NCI-H2227 (cell line): ENCODE measurements around the gene RNH1.
"Not testable (repeated sequence)": the region's sequence is repeated elsewhere in the genome, so short reads cannot be mapped to it uniquely, and the experiment has no call there.

Experiments
- DNase-seq: peaks from one replicate; lab custom pipeline; 2025; ENCODE audit not compliant: unreplicated experiment; lab: John Stamatoyannopoulos, UW

The RNH1 gene

GRCh38 chr11:477052-477715, 29.9 kb downstream of the RNH1 start:
- DNase-seq: no peak

- no peak for DNase-seq
Measured at GRCh38 chr11:476416-476815, 30.6 kb downstream of the RNH1 start.

GRCh38 chr11:475941-476340, 31.1 kb downstream of the RNH1 start:
- DNase-seq: no peak

GRCh38 chr11:474914-475506, 32.0 kb downstream of the RNH1 start:
- no peak for DNase-seq

DNA sequence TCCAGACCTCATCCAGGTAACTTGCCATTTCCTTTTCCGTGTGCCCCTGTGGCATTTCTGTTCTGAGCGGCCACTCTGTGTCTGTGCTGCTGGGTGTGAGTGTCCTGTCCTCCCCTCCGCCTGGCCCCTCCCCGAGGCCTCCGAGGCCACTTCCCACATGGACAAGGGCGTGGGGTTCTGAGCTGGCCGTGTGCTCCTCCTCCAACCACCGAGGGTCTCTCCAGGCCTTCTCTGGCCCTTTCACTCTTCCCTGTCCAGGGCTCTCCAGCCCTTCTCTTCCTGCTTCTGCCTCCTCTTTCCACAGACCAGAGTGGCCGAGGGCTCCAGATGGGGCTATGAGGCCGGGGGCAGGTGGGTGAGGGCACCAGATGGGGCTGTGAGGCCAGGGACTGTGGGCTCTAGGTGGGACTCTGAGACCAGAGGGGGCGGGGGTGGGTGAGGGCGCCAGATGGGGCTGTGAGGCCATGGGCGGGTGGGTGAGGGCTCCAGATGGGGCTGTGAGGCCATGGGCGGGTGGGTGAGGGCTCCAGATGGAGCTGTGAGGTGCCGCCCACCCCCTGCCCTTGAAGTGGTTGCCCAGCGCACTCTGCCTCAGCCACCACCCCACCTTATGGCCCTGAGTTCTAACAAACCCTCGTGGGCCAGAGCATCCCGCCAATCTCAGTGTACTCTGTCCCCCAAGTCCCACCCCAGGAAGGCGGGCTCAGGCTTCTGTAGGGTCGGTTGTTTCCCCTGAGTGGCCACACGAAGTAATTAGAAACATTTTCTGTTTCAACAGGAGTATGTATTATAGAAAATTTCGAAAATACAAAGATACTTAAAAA, 32.9 kb downstream of the RNH1 start:
- DNase-seq: no peak

- DNase-seq: no peak
Measured at GRCh38 chr11:473415-473814, 33.6 kb downstream of the RNH1 start.

DNA sequence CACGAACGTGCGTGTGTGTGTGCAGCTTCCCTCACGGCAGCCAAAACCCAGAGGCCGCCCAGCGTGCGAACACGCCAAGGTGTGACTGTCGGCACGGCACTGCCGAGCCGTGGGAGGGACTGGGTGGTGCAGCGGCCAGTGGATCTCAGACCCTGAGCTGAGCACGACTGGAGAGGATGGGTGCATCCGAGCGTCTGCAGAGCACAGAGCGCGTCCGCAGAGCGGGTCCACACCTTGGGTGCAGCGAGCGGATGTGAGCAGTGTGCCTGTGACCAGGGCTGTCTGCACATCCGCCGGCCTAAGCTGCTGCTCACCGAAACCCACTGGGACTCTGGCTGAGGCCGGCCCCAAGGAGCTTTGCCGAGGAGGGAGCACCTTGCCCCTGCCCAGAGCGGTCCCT, 34.2 kb downstream of the RNH1 start:
- DNase-seq: no peak

- DNase-seq: no peak
Measured at GRCh38 chr11:472272-472671, 34.8 kb downstream of the RNH1 start.

DNA sequence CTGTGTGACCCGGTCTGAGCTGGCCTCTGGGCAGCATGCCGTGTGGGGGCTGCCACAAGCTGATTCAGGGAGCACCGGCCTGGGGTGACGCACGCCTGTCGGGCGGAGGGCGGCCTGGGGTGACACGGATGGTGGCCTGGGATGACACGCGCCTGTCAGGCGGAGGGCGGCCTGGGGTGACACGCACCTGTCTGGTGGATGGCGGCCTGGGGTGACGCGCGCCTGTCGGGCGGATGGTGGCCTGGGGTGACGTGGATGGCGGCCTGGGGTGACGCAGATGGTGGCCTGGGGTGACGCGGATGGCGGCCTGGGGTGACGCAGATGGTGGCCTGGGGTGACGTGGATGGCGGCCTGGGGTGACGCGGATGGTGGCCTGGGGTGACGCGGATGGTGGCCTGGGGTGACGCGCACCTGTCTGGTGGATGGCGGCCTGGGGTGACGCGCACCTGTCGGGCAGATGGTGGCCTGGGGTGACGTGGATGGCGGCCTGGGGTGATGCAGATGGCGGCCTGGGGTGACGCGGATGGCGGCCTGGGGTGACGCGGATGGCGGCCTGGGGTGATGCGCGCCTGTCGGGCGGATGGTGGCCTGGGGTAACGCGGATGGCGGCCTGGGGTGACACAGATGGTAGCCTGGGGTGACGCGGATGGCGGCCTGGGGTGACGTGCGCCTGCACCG, 35.4 kb downstream of the RNH1 start:
- no peak for DNase-seq

DNA sequence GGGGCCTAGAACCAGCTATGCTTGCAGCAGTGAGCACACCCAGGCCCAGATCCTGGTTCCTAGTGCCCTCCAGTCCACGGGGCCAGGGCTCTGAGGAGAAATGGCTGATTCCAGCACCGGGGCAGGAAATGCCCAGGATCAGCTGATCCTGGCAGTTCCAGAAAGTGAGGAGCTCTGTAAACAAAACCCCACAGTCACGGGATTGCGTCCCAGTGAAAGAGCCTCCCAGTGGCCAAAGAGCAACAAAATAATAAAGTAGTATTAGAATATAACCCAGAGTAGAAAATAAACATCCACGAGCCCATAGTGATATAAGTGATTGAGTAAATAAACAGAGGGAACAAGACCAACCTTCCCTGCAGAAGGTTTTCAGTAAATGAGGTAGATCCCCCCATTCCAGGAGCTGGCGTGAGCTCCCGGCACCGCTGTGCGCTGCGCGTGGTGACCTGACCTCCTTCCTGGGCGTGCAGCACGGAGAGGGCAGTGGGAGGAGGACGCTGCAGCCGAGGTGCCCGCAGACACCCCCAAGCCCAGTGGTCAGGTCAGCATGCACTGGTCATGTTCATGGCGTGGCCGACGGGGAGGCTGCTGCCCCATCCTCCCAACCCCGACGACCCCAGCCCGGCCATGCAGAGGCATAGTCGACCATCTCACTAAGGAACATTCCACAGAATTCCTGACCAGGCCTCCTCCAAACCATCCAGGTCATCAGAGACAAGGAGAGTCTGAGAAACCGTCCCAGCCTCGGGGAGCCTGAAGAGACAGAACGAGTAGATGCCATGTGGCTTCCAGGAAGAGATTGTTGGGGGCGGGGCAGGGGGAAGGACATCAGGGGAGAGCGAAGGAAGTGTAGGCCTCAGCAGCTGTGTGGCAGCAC, 37.1 kb downstream of the RNH1 start:
- DNase-seq: peak; percentile 67

DNA sequence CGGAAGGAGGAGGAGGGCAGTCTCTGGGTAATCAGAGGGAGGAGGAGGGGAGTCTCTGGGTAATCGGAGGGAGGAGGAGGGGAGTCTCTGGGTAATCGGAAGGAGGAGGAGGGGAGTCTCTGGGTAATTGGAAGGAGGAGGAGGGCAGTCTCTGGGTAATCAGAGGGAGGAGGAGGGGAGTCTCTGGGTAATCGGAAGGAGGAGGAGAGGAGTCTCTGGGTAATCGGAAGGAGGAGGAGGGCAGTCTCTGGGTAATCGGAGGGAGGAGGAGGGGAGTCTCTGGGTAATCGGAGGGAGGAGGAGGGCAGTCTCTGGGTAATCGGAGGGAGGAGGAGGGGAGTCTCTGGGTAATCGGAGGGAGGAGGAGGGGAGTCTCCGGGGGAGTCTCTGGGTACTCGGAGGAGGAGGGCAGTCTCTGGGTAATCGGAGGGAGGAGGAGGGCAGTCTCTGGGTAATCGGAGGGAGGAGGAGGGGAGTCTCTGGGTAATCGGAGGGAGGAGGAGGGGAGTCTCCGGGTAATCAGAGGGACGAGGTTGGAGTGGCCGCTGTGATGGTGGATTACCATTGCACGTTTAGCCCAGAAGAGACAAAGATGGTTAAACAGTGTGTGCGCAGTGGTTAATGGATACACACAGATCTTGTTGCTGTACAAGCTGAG, 37.9 kb downstream of the RNH1 start:
- DNase-seq: not testable (repeated sequence)

DNA sequence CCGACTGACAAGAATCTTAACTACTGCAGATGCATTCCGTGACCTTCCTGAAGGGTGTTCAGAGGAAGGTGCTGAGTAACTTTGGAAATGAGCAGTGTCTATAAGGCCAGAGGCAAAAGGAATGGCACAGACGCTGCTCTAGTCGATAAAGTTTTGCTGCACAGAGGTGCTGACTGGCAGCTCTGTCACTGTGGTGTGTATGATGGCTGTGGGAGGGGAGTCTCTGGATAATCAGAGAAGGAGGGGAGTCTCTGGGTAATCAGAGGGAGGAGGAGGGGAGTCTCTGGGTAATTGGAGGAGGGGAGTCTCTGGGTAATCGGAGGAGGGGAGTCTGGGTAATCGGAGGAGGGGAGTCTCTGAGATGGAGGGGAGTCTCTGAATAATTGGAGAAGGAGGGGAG, 38.5 kb downstream of the RNH1 start:
- peak; percentile 57 for DNase-seq

GRCh38 chr11:468036-468435, 39.0 kb downstream of the RNH1 start:
- peak; percentile 57 for DNase-seq

GRCh38 chr11:465896-466530, 41.0 kb downstream of the RNH1 start:
- no peak for DNase-seq

DNA sequence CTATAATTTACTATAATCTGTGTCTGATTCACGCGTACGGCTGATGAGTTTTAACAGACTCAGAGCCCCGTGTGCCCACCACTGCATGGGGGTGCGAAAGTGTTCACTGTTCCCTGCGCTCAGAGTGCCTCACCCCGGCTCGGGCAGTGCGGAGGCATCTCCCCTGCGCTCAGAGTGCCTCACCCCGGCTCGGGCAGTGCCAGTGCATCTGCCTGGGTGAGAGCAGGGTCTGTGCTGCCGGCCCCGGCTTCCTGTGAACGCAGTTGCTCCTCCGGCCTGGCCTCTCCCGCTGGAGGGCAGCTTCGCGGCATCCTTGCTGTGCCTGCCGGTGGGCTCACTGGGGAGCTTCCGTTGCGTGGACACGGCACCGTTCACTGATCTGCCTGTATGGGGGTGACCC, 42.7 kb downstream of the RNH1 start:
- DNase-seq: peak; percentile 79

DNA sequence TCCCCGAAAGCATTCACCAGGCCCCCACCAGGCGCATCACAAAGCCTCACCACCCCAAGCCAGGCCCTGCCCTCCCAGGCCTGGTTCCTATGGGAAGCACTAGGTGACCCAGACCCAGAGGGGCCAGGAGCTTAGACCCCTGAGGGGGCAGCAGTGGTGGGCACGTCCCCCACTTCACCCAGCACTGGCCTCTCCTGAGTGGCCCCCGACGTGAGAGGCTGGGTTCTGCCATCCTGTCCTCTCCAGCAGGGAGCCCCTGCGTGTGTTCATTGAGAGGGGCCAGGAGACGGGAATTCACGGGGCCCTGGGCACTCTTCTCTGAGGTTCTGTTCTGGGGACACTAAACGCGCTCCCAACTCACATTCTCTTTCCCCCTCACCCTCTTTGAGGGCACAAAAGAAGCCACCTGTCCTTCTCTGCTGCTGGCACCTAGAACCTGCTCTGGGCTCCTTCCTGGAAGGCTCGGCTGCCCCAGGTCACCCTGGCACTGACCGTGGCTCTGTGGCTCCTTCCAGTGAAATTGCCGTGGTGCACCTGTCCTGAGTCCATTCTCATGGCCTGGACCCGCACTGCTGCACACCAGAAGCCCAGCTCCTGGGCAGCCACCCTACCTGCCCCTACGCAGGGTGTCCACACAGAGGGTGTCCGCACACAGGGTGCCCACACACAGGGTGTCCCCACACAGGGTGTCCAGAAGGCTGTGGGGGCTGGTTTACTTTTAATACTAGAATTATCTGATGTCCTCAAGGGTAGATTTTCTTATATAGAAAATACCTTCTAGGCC, 44.7 kb downstream of the RNH1 start:
- no peak for DNase-seq

- no peak for DNase-seq
Measured at GRCh38 chr11:461626-462025, 45.4 kb downstream of the RNH1 start.

DNA sequence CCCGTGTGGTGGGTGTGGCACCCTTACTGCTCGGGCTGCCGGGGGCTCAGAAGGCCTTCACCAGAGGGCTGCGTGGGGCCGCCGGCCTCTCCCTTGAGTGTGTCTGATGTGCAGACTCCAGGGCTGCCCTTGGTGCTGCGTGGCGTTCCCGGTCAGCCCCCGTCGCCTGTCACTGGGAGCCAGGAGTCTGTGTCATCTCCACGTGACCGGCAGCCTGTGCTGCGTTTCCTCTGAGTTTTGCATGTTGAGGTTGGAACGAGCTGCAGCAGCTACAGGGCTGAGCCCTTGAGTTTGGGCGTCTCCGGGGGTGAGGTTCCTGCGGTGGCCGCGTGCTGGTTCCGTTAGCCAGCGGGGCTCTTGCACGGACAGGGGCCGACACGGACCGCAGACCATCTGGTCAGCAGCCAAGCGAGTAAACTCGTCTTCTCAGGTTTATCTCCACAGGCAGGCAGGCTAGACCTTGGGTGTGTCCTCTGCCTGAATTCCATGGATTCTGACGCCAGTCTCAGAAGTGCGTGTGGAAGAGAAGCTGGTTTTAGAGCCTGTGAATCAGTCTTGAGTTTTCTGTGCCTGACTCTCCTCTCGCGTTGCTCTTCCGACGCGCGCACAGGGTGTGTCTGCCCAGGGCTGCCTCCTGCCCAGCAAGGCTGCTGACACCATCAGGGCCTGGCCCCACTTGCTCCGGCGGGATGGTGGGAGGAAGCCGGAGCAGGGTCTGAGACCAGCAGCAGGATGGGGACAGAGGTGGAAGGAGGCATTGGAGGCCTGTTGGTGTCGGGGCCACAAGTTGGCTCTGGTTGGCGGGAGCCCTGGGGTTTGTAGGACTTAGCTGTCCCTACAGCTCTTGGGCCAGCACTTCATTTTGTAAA, 46.5 kb downstream of the RNH1 start:
- no peak for DNase-seq
